NB4 (cell line): Measurements from ENCODE around the gene PCGF3.
A peak's percentile ranks its signal among the peaks of the same experiment; 100 is the strongest.

Source experiments
- DNase-seq: peaks from one replicate; pipeline ENCODE4 v3.0.0; 2010; ENCODE audit warnings: low read depth
- H3K4me3 ChIP-seq: one replicate; pipeline ENCODE4 v1.5.1; 2011; ENCODE audit warnings: mild to moderate bottlenecking, low read depth, low read length, moderate library complexity
- CTCF ChIP-seq: IDR thresholded peaks from one replicate; pipeline ENCODE4 v1.5.1; 2012; ENCODE audit warnings: low read depth, low read length
- MAX ChIP-seq: IDR thresholded peaks from 2 replicates; pipeline ENCODE4 v1.6.1; 2011; ENCODE audit warnings: low read depth, low read length
- MYC ChIP-seq: IDR thresholded peaks from 2 replicates; pipeline ENCODE4 v1.6.1; 2011; ENCODE audit warnings: low read depth, low read length
- POLR2A ChIP-seq: IDR thresholded peaks from 2 replicates; pipeline ENCODE4 v1.6.1; 2011; ENCODE audit warnings: mild to moderate bottlenecking; ENCODE audit not compliant: insufficient read length; ENCODE audit errors: extremely low read depth

PCGF3 gene

GRCh38 chr4:760616-761015 is 55.0 kb downstream of the PCGF3 start:
- DNase-seq, result no peak
- TF ChIP-seq POLR2A, result no peak
- no peak for TF ChIP-seq MYC
- TF ChIP-seq CTCF, result no peak
- TF ChIP-seq MAX, result no peak
- H3K4me3 ChIP-seq, result no peak overlapping the region

DNA sequence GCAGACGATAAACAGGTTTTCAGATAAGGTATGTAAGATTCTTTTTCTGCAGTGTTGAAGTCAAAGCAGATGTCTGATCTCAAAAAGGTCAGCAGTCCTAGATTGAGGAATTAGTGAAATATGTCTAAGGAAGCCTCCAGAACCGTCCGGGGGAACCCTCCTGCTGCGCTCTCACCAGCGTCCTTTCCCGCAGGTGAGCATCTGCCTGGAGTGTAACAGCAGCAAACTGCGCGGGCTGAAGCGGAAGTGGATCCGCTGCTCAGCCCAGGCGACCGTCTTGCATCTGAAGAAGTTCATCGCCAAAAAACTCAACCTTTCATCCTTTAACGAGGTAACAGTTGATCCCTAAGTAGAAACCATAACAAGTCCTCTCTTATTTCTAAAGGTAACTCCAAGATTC is 55.5 kb downstream of the PCGF3 start:
- DNase-seq, result no peak
- no peak overlapping the region for H3K4me3 ChIP-seq
- TF ChIP-seq MAX, result no peak
- no peak for TF ChIP-seq MYC
- no peak for TF ChIP-seq CTCF

DNA sequence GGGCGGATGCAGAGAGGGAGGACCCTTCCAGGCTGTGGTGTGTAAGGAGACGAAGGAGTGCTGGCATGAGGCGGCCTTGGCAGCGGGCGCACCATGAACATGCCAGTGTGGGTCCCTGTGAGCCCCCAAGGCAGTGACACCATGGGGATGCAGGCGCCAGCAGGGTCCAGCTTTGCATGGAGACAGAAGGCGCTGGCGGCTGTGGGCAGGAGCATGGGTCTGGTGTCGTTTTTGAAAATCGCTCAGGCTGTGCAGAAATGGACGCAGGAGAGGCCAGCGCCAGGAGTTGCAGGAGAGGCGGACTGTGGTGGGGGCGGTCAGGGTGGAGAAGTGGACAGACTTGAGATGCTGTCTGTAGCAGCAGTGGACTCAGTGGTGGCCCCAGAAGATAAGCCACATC is 56.1 kb downstream of the PCGF3 start:
- no peak for DNase-seq
- H3K4me3 ChIP-seq, result no peak overlapping the region
- TF ChIP-seq MYC (no peak), CTCF (no peak), POLR2A (no peak), MAX (no peak)

DNA sequence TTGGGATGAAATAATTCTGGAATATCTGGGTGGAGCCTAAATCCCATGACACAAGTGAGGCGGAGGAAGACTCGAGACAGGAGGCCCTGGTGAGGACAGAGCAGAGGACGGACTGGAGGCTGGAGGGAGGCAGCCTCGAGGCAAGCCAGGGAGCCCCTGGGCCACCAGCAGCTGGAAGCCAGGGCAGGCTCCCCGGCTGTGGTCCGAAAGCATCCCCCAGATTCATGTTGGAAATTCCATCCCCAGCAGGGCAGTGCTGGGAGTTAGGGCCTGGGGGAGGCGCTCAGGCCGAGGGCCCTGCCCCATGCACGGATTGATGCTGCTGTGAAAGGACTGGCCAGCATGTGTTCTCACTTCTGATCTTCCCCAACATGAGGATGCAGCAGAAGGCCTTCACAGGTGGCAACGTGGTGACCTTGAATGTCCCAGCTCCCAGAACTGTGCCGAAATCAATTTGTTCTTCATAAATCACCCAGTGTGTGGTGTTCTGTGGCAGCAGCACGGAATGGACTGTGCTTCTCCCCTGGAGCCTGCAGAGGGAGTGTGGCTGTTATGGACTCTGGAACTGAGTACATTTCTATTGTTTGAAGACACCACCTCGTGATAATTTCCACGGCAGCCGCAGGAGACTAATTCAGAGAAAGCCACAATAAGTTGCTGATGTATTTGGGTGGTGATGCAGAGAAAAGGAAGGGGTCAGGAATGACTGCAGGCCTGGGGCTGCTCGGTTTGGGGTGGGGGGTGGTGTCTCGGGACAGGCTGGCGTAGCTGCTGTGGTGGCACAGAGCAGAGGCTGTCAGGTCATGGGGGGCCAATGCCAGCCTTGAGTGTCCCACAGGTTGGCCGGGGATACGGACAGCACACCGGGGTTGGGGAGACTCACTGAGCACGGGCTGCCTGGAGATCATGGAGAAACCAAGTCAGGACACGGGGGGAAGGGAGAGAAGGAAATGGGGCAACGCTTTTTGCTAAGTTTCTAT is 56.9 kb downstream of the PCGF3 start:
- DNase-seq, result peak; percentile 54
- H3K4me3 ChIP-seq, result no peak overlapping the region
- peak; percentile 49 for TF ChIP-seq CTCF
- no peak for TF ChIP-seq POLR2A
- TF ChIP-seq MAX, result no peak
- no peak for TF ChIP-seq MYC

GRCh38 chr4:763191-763810 is 57.7 kb downstream of the PCGF3 start:
- TF ChIP-seq CTCF (no peak), MYC (no peak), POLR2A (no peak), MAX (no peak)
- H3K4me3 ChIP-seq, result no peak overlapping the region
- no peak for DNase-seq
